ENCODE measurements around the gene RNF145. TPM values are rescaled to one million over a fixed set of nuclear protein-coding genes. Genes with fewer than 3 reads are reported as not detected.
"Not testable (repeated sequence)": the region's sequence is repeated elsewhere in the genome, so short reads cannot be mapped to it uniquely, and the experiment has no call there.

RNF145 gene
- total RNA-seq, 1 experiment from 2014 or later: 59.0 TPM

DNA sequence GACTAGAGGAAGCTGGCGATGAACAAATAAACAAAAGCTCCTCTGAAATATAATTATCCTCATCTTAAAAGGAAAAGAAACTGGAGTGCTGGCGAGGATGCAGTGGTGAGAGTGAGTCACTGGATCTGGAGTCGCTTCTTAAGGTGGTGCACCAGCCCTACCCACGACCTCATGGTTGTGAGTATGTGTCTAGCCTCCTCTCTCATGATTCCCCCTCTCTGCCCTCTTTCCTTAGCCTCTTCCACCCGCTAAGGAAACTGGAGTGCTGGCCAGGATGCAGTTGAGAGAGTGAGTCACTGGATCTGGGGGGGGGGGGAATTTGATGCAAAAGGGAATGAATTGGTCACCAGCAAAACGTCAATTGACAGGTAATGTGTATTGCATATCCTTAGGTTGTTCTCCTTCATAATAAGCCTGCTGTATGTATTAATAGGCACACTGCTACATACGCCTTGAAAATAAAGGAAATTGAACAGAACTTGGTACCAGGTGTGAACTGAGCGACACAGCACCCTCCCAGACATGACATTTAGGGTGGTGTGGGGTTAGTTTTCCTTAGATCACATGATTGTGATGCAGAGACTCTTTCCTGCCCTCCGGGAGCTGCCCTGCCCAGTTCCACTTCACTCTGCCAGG, 73.3 kb downstream of the RNF145 start:
- H3K27me3 ChIP-seq: no peaks in the 10 kb centered on the region
- no peaks in the 10 kb centered on the region for H3K36me3 ChIP-seq
- H3K4me3 ChIP-seq: no peak overlapping the region
- DNase-seq: no peak
- H3K9me3 ChIP-seq (replicated peaks): no peaks in the 10 kb centered on the region
- H3K27ac ChIP-seq: no peak overlapping the region
- peaks cover 5% of the 10 kb centered on the region; the same call in 1 of the 2 replicates for H3K4me1 ChIP-seq

DNA sequence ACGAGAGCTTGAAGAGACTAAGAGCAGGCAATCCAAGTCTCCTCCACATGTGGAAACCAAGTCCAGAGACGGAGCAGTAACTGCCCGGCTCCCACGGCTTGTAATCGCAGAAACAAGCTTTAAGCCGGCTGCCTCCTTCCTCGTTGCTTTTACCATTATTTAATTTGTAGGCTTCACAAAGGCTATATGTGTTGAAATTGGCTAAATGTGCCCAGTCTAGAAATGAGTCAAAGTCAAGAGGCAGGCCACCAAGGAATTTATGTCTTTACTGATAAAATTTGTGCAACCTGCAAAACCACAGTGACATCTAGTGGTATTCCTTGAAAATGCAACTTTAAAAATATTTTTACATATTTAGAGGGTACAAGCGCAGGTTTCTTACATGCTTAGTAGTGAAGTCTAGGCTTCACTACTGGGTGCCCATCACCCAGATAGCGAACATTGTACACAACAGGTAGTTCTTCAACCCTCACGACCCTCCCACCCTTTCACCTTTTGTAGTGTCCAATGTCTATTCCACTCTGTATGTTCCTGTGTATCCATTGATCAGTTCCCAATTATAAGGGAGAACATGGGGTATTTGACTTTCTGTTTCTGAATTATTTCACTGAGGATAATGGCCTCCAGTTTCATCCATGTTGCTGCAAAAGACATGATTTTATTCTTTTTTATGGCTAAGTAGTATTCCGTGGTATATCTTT, 76.2 kb downstream of the RNF145 start:
- H3K9me3 ChIP-seq (replicated peaks): no peaks in the 10 kb centered on the region
- 0 out of 2 replicates have a peak overlapping the region, but pooled peaks have one; percentile 13 for H3K4me3 ChIP-seq
- no peaks in the 10 kb centered on the region for H3K27me3 ChIP-seq

DNA sequence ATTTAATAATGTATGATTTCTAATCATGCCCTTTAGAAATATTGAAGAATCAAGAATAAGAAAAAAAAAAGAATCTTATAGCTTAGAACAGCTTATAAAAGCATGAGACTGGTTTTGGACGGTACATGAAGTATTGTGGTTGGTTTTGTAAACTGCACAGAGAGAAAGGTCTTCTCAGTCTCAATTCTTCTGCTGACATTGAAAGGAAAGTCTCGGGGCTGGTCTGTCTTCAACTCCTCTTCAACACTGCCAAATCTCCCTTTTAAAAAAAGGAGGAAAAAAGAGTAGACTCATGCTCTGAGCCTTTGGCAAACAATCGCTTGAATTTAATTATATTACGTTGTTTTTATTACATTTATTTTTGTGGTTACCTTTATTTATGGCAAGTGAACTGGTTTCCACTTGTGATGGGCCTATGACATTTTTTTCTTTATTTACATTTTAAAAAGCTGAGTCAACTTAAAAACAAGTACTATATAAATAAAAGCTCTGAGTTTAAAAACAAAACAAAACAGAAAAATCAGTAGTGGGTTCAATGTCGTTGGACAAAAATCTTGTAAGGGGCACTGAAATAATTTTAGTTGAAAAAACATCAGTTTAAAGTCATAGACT, 76.8 kb downstream of the RNF145 start:
- H3K4me1 ChIP-seq: peaks cover 5% of the 10 kb centered on the region; the same call in 1 of the 2 replicates
- H3K27ac ChIP-seq: no peak overlapping the region
- H3K27me3 ChIP-seq: no peaks in the 10 kb centered on the region
- DNase-seq: no peak
- H3K9me3 ChIP-seq (replicated peaks): no peaks in the 10 kb centered on the region
- no peaks in the 10 kb centered on the region for H3K36me3 ChIP-seq
- no peak overlapping the region for H3K4me3 ChIP-seq

More for the DNA sequence above, 76.2 kb downstream of the RNF145 start:
- no peak overlapping the region for H3K27ac ChIP-seq
- H3K4me1 ChIP-seq: peaks cover 5% of the 10 kb centered on the region; the same call in 1 of the 2 replicates
- no peaks in the 10 kb centered on the region for H3K36me3 ChIP-seq
- peak; percentile 24 to 78 for DNase-seq

DNA sequence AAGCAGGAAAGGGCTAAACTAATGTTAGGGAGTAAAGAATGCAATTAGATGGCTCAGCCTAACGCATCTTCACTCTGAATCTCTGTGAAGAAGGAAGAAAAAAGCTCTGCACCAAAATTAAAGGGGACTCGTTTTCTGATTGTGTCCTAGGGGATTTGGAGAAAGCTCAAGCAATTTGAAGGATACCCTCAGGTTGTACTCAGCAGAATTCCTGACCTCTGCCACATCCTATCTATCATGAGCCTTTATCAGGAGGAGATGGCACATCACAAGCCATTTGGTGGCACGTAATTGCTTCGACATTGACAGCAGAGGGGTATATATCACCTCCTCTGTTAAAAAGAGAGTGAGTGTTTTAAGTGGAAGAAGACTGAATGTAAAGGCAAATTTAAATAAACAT, 77.4 kb downstream of the RNF145 start:
- H3K27ac ChIP-seq: no peak overlapping the region
- H3K27me3 ChIP-seq: no peaks in the 10 kb centered on the region
- no peak for DNase-seq
- H3K36me3 ChIP-seq: no peaks in the 10 kb centered on the region
- H3K4me1 ChIP-seq: peaks cover 5% of the 10 kb centered on the region; the same call in 1 of the 2 replicates
- no peaks in the 10 kb centered on the region for H3K9me3 ChIP-seq (replicated peaks)
- H3K4me3 ChIP-seq: no peak overlapping the region

DNA sequence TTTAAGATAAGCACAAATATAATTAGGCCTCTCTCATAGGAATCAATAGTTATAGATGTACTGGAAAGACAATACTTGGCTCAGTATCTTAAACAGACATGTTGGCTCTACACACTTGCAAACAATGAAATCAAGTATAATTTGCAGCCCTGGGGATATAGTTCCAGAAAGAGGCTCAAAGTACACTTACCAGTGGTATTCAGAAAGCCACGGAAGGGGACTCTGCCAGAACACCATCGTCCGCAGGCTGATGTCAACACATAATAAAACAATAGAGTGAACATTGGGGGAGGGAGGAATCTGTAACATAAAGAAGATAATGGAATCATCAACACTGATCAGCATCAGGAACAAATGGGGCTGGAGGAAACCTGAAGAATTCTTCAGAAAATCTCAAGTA, 78.5 kb downstream of the RNF145 start:
- Histone ChIP-seq H3K27me3 (no peaks in the 10 kb centered on the region), H3K9me3 (replicated peaks) (no peaks in the 10 kb centered on the region), H3K4me3 (no peak overlapping the region), H3K36me3 (no peaks in the 10 kb centered on the region), H3K4me1 (peaks cover 5% of the 10 kb centered on the region; the same call in 1 of the 2 replicates), H3K27ac (no peak overlapping the region)
- no peak for DNase-seq

DNA sequence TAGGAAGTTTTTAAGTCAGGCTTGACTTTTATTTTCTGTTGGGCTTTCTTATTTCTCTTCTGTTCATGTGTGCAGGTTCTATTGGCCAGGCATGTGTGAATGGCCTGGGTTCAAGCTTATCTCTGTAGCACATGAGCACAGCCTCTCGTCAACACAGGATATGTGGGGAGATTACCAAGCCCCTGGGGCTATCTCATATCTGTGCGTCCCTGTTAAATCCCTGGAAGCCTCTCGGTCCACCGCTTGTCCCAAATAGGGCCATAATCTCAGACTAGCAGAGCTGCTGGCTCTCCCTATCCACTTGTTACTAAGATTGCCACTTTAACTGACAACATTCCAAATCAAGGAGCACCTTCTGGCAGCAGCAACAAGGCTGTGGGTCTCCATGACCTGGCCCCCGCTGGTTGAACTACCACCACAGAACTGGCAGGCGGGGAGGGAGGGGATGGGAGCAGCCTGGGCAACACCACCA, 81.2 kb downstream of the RNF145 start:
- Histone ChIP-seq H3K36me3 (no peaks in the 10 kb centered on the region), H3K4me3 (no peak overlapping the region), H3K4me1 (peaks cover 5% of the 10 kb centered on the region; the same call in 1 of the 2 replicates), H3K27ac (no peak overlapping the region), H3K27me3 (no peaks in the 10 kb centered on the region), H3K9me3 (replicated peaks) (no peaks in the 10 kb centered on the region)
- DNase-seq: peak in 1 of 2 experiments; percentile 34

DNA sequence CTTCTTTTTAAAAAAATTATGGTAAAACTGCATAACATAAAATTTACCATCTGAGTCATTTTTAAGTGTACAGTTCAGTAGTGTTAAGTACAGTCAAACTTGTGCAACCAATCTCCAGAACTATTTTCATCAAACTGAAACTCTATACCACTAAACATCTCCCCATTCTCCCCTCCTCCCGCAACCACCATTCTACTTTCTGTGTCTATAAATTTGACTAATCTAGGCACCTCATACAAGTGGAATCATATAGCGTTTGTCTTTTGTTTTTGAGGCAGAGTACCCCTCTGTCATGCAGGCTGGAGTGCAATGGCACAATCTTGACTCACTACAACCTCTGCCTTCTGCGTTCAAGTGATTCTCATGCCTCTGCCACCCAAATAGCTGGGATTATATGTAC, 85.7 kb downstream of the RNF145 start:
- Histone ChIP-seq H3K27me3 (no peaks in the 10 kb centered on the region), H3K4me1 (no peaks in the 10 kb centered on the region), H3K36me3 (no peaks in the 10 kb centered on the region), H3K9me3 (replicated peaks) (no peaks in the 10 kb centered on the region), H3K4me3 (no peak overlapping the region), H3K27ac (no peak overlapping the region)
- DNase-seq: no peak

DNA sequence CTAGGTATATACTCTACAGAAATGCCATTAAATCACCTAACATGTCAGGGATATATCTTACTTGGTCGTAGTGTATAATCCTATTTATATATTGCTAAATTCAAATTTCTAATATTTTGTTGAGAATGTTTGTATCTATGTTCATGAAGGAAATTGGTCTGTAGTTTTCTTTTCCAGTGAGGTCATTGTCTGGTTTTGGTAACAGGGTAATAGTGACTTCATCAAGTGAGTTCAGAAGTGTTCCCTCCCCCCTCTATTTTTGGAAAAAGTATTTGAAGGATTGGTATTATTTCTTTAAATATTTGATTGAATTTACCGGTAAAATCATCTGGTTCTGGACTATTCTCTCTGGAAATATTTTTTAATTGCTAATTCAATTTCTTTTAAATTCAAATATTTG, 86.2 kb downstream of the RNF145 start:
- no peak for DNase-seq
- H3K9me3 ChIP-seq (replicated peaks): no peaks in the 10 kb centered on the region
- H3K4me3 ChIP-seq: no peak overlapping the region
- H3K27ac ChIP-seq: no peak overlapping the region
- H3K36me3 ChIP-seq: no peaks in the 10 kb centered on the region
- H3K4me1 ChIP-seq: no peaks in the 10 kb centered on the region
- H3K27me3 ChIP-seq: no peaks in the 10 kb centered on the region

DNA sequence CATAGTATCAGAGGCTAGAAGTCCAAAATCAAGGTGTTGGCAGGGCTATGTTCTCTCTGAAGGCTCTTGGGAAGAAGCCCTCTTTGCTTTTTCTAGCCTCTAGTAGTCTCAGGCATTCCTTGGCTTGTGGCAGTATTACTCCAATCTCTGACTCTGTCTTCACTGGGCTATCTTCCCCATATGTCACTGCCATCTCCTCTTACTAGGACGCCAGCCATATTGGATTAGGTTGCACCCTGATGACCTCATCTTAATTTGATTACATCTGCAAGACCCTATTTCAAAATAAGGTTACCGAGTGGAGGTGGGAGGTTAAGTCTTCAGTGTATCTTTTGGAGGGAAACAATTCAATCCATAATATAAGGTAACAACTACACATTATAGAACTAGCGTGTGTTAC, 88.3 kb downstream of the RNF145 start:
- H3K9me3 ChIP-seq (replicated peaks): no peaks in the 10 kb centered on the region
- H3K27me3 ChIP-seq: no peaks in the 10 kb centered on the region
- H3K27ac ChIP-seq: no peak overlapping the region
- H3K4me1 ChIP-seq: no peaks in the 10 kb centered on the region
- no peak for DNase-seq
- no peaks in the 10 kb centered on the region for H3K36me3 ChIP-seq
- H3K4me3 ChIP-seq: no peak overlapping the region

DNA sequence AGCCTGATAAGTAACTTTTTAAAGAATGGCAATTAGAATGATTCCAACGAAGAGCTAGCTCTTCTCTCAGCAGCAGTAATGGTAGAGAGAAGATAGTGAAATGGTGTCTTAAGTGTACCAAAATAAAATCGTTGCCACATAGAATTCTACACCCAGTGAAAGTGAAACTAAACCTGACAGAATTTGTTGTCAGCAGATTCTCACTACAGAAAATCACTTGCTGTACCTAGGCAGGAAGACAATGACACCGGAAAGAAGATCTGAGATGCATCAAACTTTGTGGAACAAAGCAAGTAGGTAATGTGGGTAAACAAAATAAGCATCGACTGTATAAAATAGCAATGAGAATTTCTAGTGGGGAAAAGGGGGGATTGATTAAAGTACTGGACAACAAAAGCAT, 88.9 kb downstream of the RNF145 start:
- no peaks in the 10 kb centered on the region for H3K9me3 ChIP-seq (replicated peaks)
- no peaks in the 10 kb centered on the region for H3K4me1 ChIP-seq
- DNase-seq: no peak
- H3K27me3 ChIP-seq: no peaks in the 10 kb centered on the region
- H3K4me3 ChIP-seq: no peak overlapping the region
- no peaks in the 10 kb centered on the region for H3K36me3 ChIP-seq
- H3K27ac ChIP-seq: no peak overlapping the region

DNA sequence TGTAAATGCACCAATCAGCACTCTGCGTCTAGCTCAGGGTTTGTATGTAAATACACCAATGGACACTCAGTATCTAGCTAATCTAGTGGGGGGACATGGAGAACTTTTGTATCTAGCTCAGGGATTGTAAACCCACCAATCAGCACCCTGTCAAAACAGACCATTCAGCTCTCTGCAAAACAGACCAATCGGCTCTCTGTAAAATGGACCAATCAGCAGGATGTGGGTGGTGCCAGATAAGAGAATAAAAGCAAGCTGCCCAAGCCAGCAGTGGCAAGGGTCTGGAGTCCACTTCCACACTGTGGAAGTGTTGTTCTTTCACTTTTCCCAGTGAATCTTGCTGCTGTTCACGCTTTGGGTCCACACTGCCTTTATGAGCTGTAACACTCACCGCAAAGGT, 89.5 kb downstream of the RNF145 start:
- DNase-seq; H3K9me3 ChIP-seq (replicated peaks); H3K27ac ChIP-seq: not testable (repeated sequence)

DNA sequence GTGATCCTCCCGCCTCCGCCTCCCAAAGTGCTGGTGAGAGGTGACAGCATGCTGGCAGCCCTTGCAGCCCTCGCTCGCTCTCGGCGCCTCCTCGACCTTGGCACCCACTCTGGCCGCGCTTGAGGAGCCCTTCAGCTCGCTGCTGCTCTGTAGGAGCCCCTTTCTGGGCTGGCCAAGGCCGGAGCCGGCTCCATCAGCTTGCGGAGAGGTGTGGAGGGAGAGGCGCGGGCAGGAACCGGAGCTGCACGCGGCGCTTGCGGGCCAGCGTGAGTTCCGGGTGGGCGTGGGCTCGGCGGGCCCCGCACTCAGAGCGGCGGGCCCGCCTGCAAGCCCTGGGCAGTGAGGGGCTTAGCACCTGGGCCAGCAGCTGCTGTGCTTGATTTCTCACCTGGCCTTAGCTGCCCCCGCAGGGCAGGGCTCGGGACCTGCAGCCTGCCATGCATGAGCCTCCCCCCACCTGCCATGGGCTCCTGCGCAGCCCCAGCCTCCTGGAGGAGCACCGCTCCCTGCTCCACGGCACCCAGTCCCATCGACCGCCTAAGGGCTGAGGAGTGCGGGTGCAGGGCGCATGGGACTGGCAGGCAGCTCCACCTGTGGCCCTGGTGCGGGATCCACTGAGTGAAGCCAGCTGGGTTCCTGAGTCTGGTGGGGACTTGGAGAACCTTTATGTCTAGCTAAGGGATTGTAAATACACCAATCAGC, 90.2 kb downstream of the RNF145 start:
- H3K4me1 ChIP-seq; H3K27ac ChIP-seq; H3K4me3 ChIP-seq; DNase-seq; H3K27me3 ChIP-seq; H3K36me3 ChIP-seq; H3K9me3 ChIP-seq (replicated peaks): not testable (repeated sequence)

More for the DNA sequence above, 89.5 kb downstream of the RNF145 start:
- H3K4me1 ChIP-seq, H3K4me3 ChIP-seq, H3K27me3 ChIP-seq, H3K36me3 ChIP-seq: not testable (repeated sequence)

DNA sequence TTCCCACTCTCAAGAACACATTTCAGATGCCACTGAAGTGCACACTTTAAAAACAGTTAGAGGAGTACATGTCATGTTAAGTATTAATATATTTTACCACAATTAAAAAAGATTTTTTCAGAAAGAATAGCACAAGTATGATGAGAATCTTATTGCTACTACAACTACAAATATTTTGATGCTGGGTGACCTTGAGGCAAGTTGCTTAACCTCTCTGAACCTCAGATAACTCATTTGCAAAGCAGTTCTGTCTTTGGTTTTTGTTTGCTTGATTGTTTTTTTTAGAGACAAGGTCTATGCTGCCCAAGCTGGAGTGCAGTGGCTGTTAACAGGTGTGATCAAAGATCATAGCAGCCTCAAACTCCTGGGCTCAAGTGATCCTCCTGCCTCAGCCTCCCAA, 95.9 kb downstream of the RNF145 start:
- no peak for DNase-seq
- H3K36me3 ChIP-seq: no peaks in the 10 kb centered on the region
- H3K27ac ChIP-seq: no peak overlapping the region
- H3K27me3 ChIP-seq: no peaks in the 10 kb centered on the region
- no peaks in the 10 kb centered on the region for H3K4me1 ChIP-seq
- no peaks in the 10 kb centered on the region for H3K9me3 ChIP-seq (replicated peaks)
- no peak overlapping the region for H3K4me3 ChIP-seq

DNA sequence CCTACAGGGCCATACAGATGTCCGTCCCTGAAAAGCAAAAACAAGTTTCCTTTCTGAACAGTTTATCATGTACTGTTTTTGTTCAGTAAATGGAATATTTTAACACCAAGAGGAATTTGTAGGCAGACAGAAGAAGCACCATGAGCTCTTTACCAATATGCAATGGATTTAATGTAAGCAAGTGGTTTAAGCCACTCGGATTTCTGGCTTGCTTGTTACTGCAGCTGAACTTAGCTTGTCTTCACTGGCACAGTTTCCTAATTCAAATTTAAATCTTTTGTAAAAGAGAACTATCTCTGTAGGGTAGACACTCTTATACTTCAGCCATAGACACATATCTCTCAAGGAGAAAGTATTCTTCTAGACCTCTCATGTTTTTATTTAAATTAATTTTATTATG, 96.9 kb downstream of the RNF145 start:
- Histone ChIP-seq H3K4me3 (no peak overlapping the region), H3K4me1 (no peaks in the 10 kb centered on the region), H3K9me3 (replicated peaks) (no peaks in the 10 kb centered on the region), H3K36me3 (no peaks in the 10 kb centered on the region), H3K27ac (no peak overlapping the region), H3K27me3 (no peaks in the 10 kb centered on the region)
- no peak for DNase-seq

Measured in SJCRH30 (cell line).